ENCODE results near the gene SYNDIG1. TPM values are rescaled to one million over a fixed set of nuclear protein-coding genes. Genes with fewer than 3 reads are reported as not detected.

Gene SYNDIG1
- total RNA-seq, 1 experiment from 2014 or later: not detected

DNA sequence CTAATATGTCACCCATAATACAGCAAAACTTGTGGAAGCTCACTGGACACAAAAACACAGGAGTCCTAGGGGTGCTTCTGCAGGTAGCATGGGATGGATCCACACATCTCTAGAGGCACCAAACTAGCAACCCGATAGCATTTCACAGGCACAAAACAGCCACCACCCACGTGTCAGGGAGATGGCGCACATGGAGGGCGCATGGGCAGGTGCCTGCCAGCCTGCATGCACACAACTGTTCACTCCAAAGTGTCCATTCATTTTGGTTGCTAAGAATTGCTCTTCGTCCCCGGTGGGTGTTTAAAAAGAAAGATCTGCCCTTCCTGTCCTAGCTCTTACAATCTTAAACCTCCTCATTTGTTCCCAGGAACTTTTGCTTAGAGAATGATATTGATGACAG lies 171.3 kb downstream of the SYNDIG1 start:
- no peaks in the 10 kb centered on the region for H3K9me2 ChIP-seq (replicated peaks; ENCODE audit: low read length)
- no peaks in the 10 kb centered on the region for H3F3A ChIP-seq (ENCODE audit: low read length, unreplicated experiment)
- POLR2A ChIA-PET (ENCODE audit: unreplicated experiment): no interaction called here
- H4K20me1 ChIP-seq (ENCODE audit: low read length): no peaks in the 10 kb centered on the region
- peaks cover 43% of the 10 kb centered on the region for H3K27me3 ChIP-seq (ENCODE audit: low read length)
- no peaks in the 10 kb centered on the region for H3K9me3 ChIP-seq (ENCODE audit: low read length)
- CTCF ChIA-PET: no interaction called here
- H3K4me1 ChIP-seq (ENCODE audit: insufficient read depth, low read length): no peaks in the 10 kb centered on the region
- no peak overlapping the region for H3K9ac ChIP-seq (ENCODE audit: low read length)
- TF ChIP-seq EZH2phosphoT487 (IDR thresholded peaks at IDR 0.05; ENCODE audit: borderline replicate concordance, low read length) (no peak), EZH2 (IDR thresholded peaks at IDR 0.05; ENCODE audit: low read length, unreplicated experiment) (no peak)
- TF ChIP-seq, protein P1, sequence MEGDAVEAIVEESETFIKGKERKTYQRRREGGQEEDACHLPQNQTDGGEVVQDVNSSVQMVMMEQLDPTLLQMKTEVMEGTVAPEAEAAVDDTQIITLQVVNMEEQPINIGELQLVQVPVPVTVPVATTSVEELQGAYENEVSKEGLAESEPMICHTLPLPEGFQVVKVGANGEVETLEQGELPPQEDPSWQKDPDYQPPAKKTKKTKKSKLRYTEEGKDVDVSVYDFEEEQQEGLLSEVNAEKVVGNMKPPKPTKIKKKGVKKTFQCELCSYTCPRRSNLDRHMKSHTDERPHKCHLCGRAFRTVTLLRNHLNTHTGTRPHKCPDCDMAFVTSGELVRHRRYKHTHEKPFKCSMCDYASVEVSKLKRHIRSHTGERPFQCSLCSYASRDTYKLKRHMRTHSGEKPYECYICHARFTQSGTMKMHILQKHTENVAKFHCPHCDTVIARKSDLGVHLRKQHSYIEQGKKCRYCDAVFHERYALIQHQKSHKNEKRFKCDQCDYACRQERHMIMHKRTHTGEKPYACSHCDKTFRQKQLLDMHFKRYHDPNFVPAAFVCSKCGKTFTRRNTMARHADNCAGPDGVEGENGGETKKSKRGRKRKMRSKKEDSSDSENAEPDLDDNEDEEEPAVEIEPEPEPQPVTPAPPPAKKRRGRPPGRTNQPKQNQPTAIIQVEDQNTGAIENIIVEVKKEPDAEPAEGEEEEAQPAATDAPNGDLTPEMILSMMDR (conservative IDR thresholded peaks at IDR 0.05; ENCODE audit: low read depth, low read length): no peak
- H3K4me3 ChIP-seq (ENCODE audit: low read length): no peak overlapping the region
- no peak overlapping the region for H3K4me2 ChIP-seq (ENCODE audit: low read length)
- BruUV-seq (replicated peaks): no TSS peak
- ATAC-seq (no peak), DNase-seq (no peak)
- H3K36me3 ChIP-seq (ENCODE audit: low read depth, low read length): no peaks in the 10 kb centered on the region
- no peak overlapping the region for H3K27ac ChIP-seq (ENCODE audit: low read length)
- H2AFZ ChIP-seq (ENCODE audit: low read length): no peak overlapping the region
- H3K79me2 ChIP-seq (ENCODE audit: low read length): no peaks in the 10 kb centered on the region
- intact Hi-C loops (cut with micrococcal nuclease): no loop called here

- no peaks in the 10 kb centered on the region for H3K9me3 ChIP-seq (ENCODE audit: low read length)
- intact Hi-C loops (cut with micrococcal nuclease): no loop called here
- ChIA-PET POLR2A (ENCODE audit: unreplicated experiment) (no interaction called here), CTCF (no interaction called here)
- no peaks in the 10 kb centered on the region for H4K20me1 ChIP-seq (ENCODE audit: low read length)
- no peak overlapping the region for H2AFZ ChIP-seq (ENCODE audit: low read length)
- ATAC-seq: no peak
- BruUV-seq (replicated peaks): no TSS peak
- H3K4me3 ChIP-seq (ENCODE audit: low read length): no peak overlapping the region
- no peaks in the 10 kb centered on the region for H3K79me2 ChIP-seq (ENCODE audit: low read length)
- peaks cover 50% of the 10 kb centered on the region for H3K27me3 ChIP-seq (ENCODE audit: low read length)
- no peak overlapping the region for H3K4me2 ChIP-seq (ENCODE audit: low read length)
- no peak for DNase-seq
- no peaks in the 10 kb centered on the region for H3K4me1 ChIP-seq (ENCODE audit: insufficient read depth, low read length)
- no peak overlapping the region for H3K9ac ChIP-seq (ENCODE audit: low read length)
- no peak overlapping the region for H3K27ac ChIP-seq (ENCODE audit: low read length)
- H3F3A ChIP-seq (ENCODE audit: low read length, unreplicated experiment): no peaks in the 10 kb centered on the region
- no peaks in the 10 kb centered on the region for H3K9me2 ChIP-seq (replicated peaks; ENCODE audit: low read length)
- H3K36me3 ChIP-seq (ENCODE audit: low read depth, low read length): no peaks in the 10 kb centered on the region
- TF ChIP-seq, protein P1 (conservative IDR thresholded peaks at IDR 0.05; ENCODE audit: low read depth, low read length): no peak
- no peak for TF ChIP-seq EZH2 (IDR thresholded peaks at IDR 0.05; ENCODE audit: low read length, unreplicated experiment)
- TF ChIP-seq EZH2phosphoT487 (IDR thresholded peaks at IDR 0.05; ENCODE audit: borderline replicate concordance, low read length): no peak
Measured at GRCh38 chr20:24643731-24644626, 174.6 kb downstream of the SYNDIG1 start.

DNA sequence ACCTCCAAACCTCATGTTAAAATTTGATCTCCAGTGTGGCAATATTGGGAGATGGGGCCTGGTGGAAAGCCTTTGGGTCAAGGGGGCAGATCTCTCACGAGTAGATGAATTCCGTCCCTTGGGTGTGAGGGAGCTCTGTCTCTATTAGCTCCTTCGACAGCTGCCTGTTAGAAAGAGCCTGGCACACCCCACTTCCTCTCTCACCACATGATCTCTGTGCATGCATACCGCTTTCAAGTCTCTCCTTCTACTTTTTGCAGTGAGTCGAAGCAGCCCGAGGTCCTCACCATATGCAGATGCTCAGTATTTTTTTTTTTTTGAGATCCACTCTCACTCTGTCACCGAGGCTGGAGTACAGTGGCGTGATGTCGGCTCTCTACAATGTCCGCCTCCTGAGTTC lies 176.9 kb downstream of the SYNDIG1 start:
- ATAC-seq: no peak
- no peak overlapping the region for H3K4me3 ChIP-seq (ENCODE audit: low read length)
- CTCF ChIA-PET: no interaction called here

More for the DNA sequence above, 176.9 kb downstream of the SYNDIG1 start:
- Histone ChIP-seq H3K9me3 (ENCODE audit: low read length) (no peaks in the 10 kb centered on the region), H3K4me2 (ENCODE audit: low read length) (no peak overlapping the region), H3F3A (ENCODE audit: low read length, unreplicated experiment) (no peaks in the 10 kb centered on the region), H3K9ac (ENCODE audit: low read length) (no peak overlapping the region), H3K27ac (ENCODE audit: low read length) (no peak overlapping the region), H4K20me1 (ENCODE audit: low read length) (no peaks in the 10 kb centered on the region), H2AFZ (ENCODE audit: low read length) (no peak overlapping the region), H3K27me3 (ENCODE audit: low read length) (peaks cover 36% of the 10 kb centered on the region), H3K36me3 (ENCODE audit: low read depth, low read length) (no peaks in the 10 kb centered on the region), H3K4me1 (ENCODE audit: insufficient read depth, low read length) (peaks cover 19% of the 10 kb centered on the region), H3K9me2 (replicated peaks; ENCODE audit: low read length) (no peaks in the 10 kb centered on the region), H3K79me2 (ENCODE audit: low read length) (no peaks in the 10 kb centered on the region)
- POLR2A ChIA-PET (ENCODE audit: unreplicated experiment): no interaction called here
- TF ChIP-seq, protein P1 (conservative IDR thresholded peaks at IDR 0.05; ENCODE audit: low read depth, low read length): no peak
- TF ChIP-seq EZH2phosphoT487 (IDR thresholded peaks at IDR 0.05; ENCODE audit: borderline replicate concordance, low read length): no peak
- no peak for TF ChIP-seq EZH2 (IDR thresholded peaks at IDR 0.05; ENCODE audit: low read length, unreplicated experiment)
- intact Hi-C loops (cut with micrococcal nuclease): no loop called here
- BruUV-seq (replicated peaks): no TSS peak
- no peak for DNase-seq

Measured in PC-3 (cell line).